Naive thymus-derived CD4-positive, alpha-beta T cell (primary cell): ENCODE results near the gene DOCK3. TPM values are rescaled to one million over a fixed set of nuclear protein-coding genes. Genes with fewer than 3 reads are reported as not detected.
"Not testable (repeated sequence)": the region's sequence is repeated elsewhere in the genome, so short reads cannot be mapped to it uniquely, and the experiment has no call there.

Experiments used
- ATAC-seq: fragments of 150-1000 bp; cut with Tn5 transposase; 2 replicates; pipeline ENCODE4 v1.10.0; 2021; ENCODE audit warnings: mild to moderate bottlenecking, moderate library complexity
- CTCF ChIA-PET: fragments of 350-600 bp; sonication (Branson Sonifier 250); formaldehyde crosslinking; loops from one replicate; lab custom pipeline; 2021; ENCODE audit warnings: antibody characterized with exemption; lab: Charles Lee
- POLR2A ChIA-PET: fragments of 350-600 bp; sonication (Branson Sonifier 250); formaldehyde crosslinking; loops from one replicate; lab custom pipeline; 2021; ENCODE audit warnings: antibody characterized with exemption, inconsistent platforms; lab: Charles Lee
- DNase-seq, 9 donors: peaks; one replicate each; pipeline versions ENCODE4 v3.0.0 to v3.0.0-alpha.2; 2020 to 2022; ENCODE audit warnings: mixed read lengths in 1 of 9
- H3K27ac ChIP-seq: one replicate; pipeline ENCODE4 v1.7.0; 2013; ENCODE audit warnings: mild to moderate bottlenecking, low read depth, low read length, moderate library complexity
- H3K27me3 ChIP-seq, 2 donors: one replicate each; pipeline ENCODE4 v1.7.0; 2013; ENCODE audit warnings: low read length in 2 of 2, mild to moderate bottlenecking in 2 of 2, moderate library complexity in 2 of 2; ENCODE audit not compliant: control insufficient read depth in 2 of 2, insufficient read depth in 2 of 2
- H3K36me3 ChIP-seq, 3 experiments: 1 replicate in 2 of 3; 2 replicates in 1 of 3; pipeline ENCODE4 v1.7.0; 2013; ENCODE audit warnings: low read length in 3 of 3, mild to moderate bottlenecking in 3 of 3, moderate library complexity in 1 of 3; ENCODE audit not compliant: insufficient read depth in 3 of 3, control insufficient read depth in 2 of 3
- H3K4me1 ChIP-seq, 2 donors: one replicate each; pipeline ENCODE4 v1.7.0; 2013; ENCODE audit warnings: low read length in 2 of 2, mild to moderate bottlenecking in 2 of 2, moderate library complexity in 1 of 2; ENCODE audit not compliant: control insufficient read depth in 2 of 2, insufficient read depth in 2 of 2
- H3K4me3 ChIP-seq: 2 replicates; pipeline ENCODE4 v1.7.0; 2013; ENCODE audit warnings: mild to moderate bottlenecking, low read length
- H3K9me3 ChIP-seq, 3 experiments: 1 replicate in 2 of 3; 2 replicates in 1 of 3; pipeline ENCODE4 v1.7.0; 2013; ENCODE audit warnings: low read length in 3 of 3; ENCODE audit not compliant: control insufficient read depth in 2 of 3
- H3K27ac Mint-ChIP-seq, 9 donors: one replicate each; pipeline ENCODE4 v1.8.0; 2020 to 2022; ENCODE audit warnings: mixed read lengths in 9 of 9, mild to moderate bottlenecking in 8 of 9, moderate library complexity in 5 of 9, inconsistent platforms in 2 of 9
- H3K27me3 Mint-ChIP-seq, 5 donors: one replicate each; pipeline ENCODE4 v1.8.0; 2021 to 2022; ENCODE audit warnings: mixed read lengths in 5 of 5, mild to moderate bottlenecking in 1 of 5
- H3K36me3 Mint-ChIP-seq, 5 donors: one replicate each; pipeline ENCODE4 v1.8.0; 2020 to 2022; ENCODE audit warnings: mixed read lengths in 5 of 5, mild to moderate bottlenecking in 3 of 5, inconsistent platforms in 1 of 5
- H3K4me1 Mint-ChIP-seq, 7 donors: one replicate each; pipeline ENCODE4 v1.8.0; 2020 to 2022; ENCODE audit warnings: mixed read lengths in 7 of 7, mild to moderate bottlenecking in 3 of 7, inconsistent platforms in 1 of 7
- H3K4me3 Mint-ChIP-seq, 10 donors: one replicate each; pipeline ENCODE4 v1.8.0; 2020 to 2022; ENCODE audit warnings: mild to moderate bottlenecking in 10 of 10, mixed read lengths in 10 of 10, moderate library complexity in 6 of 10, inconsistent platforms in 2 of 10
- H3K9me3 Mint-ChIP-seq, 11 donors: one replicate each; pipeline ENCODE4 v1.8.0; 2020 to 2022; ENCODE audit warnings: mixed read lengths in 11 of 11, mild to moderate bottlenecking in 4 of 11, inconsistent platforms in 1 of 11, moderate library complexity in 1 of 11
- intact Hi-C, 2 donors: fragments of 100-400 bp; cut with micrococcal nuclease; formaldehyde crosslinking; loops; one replicate each; pipeline ENCODE4 v1.15.1; 2023
- polyA plus RNA-seq, 2 donors: library from polyadenylated mRNA; unstranded; fragments of 300-500 nt; fragmentation: Illumina TruSeq; gene quantifications; one replicate each; pipeline ENCODE4 v1.2.3, GENCODE V29; 2021
- total RNA-seq, 6 experiments: library from RNA in 5 of 6; stranded (reverse) in 5 of 6; gene quantifications; 1 replicate in 5 of 6; 2 replicates in 1 of 6; pipeline ENCODE4 v1.2.3 and lab custom pipeline; 2021 to 2026

Gene DOCK3
- total and polyA plus RNA-seq, 7 experiments from 2014 or later, result 0.19 to 2.9 (median 1.5) TPM

DNA sequence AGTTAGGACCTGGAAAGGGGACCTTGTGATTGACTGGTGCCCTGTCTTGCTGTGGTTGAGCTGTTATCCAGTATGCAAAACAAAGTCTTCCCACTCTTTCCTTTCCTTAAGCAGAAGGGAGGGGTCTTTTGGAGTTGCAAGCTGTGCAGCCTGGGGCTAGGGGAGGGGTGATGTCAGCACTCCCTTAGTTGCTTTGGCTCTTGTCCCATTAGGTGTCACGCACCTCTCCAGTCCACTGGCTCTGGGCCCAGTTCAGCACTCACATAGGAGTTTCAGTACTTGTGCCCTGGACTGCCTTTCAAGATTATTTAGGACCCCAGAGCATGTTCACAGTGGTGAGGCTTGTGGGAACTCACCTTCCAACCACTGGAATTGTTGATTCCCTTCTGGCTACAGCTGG lies 238.5 kb downstream of the DOCK3 start:
- Mint-ChIP-seq H3K9me3 (peaks cover 0 to 10% (median 2%) of the 10 kb centered on the region in 11 donors), H3K4me3 (no peak overlapping the region), H3K27me3 (peaks cover 0 to 29% (median 9%) of the 10 kb centered on the region in 5 donors), H3K36me3 (peaks cover 0 to 14% (median 0%) of the 10 kb centered on the region in 5 donors), H3K27ac (no peak overlapping the region), H3K4me1 (no peaks in the 10 kb centered on the region)
- ATAC-seq (no peak), DNase-seq (no peak)
- Histone ChIP-seq H3K4me3 (no peak overlapping the region), H3K36me3 (no peaks in the 10 kb centered on the region), H3K9me3 (no peaks in the 10 kb centered on the region), H3K27me3 (no peaks in the 10 kb centered on the region), H3K27ac (no peak overlapping the region), H3K4me1 (no peaks in the 10 kb centered on the region)
- ChIA-PET CTCF (no interaction called here), POLR2A (no interaction called here)
- intact Hi-C loops, result no loop called here

DNA sequence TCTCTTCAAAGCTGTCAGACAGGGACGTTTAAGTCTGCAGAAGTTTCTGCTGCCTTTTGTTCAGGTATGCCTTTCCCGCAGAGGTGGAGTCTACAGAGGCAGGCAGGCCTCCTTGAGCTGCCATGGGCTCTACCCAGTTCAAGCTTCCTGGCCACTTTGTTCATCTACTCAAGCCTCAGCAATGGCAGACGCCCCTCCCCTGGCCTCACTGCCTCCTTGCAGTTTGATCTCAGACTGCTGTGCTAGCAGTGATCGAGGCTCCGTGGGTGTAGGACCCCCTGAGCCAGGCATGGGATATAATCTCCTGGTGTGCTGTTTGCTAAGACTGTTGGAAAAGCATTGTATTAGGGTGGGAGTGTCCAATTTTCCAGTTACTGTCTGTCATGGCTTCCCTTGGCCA lies 247.3 kb downstream of the DOCK3 start:
- H3K36me3 Mint-ChIP-seq, DNase-seq, H3K4me1 ChIP-seq, intact Hi-C loops, H3K27me3 ChIP-seq, H3K36me3 ChIP-seq, H3K27ac Mint-ChIP-seq, ATAC-seq, CTCF ChIA-PET, H3K27ac ChIP-seq, H3K9me3 ChIP-seq, H3K4me3 Mint-ChIP-seq, H3K4me3 ChIP-seq, POLR2A ChIA-PET: not testable (repeated sequence)
- Mint-ChIP-seq H3K27me3 (peaks cover 5 to 16% (median 13%) of the 10 kb centered on the region in 5 donors), H3K4me1 (peaks cover 4 to 12% (median 10%) of the 10 kb centered on the region in 7 donors), H3K9me3 (peaks cover 0 to 20% (median 9%) of the 10 kb centered on the region in 11 donors)

DNA sequence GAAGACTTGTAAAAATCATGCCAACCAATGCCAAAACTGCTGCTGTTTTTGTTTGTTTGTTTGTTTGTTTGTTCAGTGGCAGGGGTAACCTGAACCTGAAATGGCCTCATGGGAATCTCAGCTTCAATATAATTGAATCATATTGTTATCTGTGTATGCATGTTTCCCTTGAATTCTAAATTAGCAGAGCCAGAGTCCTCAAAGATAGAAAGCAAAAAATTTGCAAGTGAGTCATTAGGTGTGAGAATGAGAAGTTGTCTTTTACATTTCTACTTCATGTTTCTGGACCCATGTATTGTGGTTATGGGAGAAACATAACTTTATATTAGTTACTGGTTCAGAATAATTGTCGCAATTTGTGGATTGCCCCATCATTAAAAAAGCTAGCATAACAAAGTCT lies 249.2 kb downstream of the DOCK3 start:
- H3K27me3 Mint-ChIP-seq, result peaks cover 5 to 15% (median 13%) of the 10 kb centered on the region in 5 donors
- Histone ChIP-seq H3K9me3 (no peaks in the 10 kb centered on the region), H3K4me3 (no peak overlapping the region), H3K27ac (no peak overlapping the region), H3K4me1 (peaks cover 0 to 8% of the 10 kb centered on the region in 2 donors), H3K36me3 (no peaks in the 10 kb centered on the region), H3K27me3 (no peaks in the 10 kb centered on the region)
- ATAC-seq (no peak), DNase-seq (no peak)
- H3K4me1 Mint-ChIP-seq, result peaks cover 4 to 16% (median 10%) of the 10 kb centered on the region in 7 donors
- peaks cover 0 to 13% (median 5%) of the 10 kb centered on the region in 11 donors for H3K9me3 Mint-ChIP-seq
- POLR2A ChIA-PET, result no interaction called here
- CTCF ChIA-PET, result interaction anchor here (0.5 kb wide), 1 partner anchor 438 kb away, joined by 3 read pairs; no protein-coding TSS in a partner anchor
- H3K4me3 Mint-ChIP-seq, result no peak overlapping the region
- intact Hi-C loops, result no loop called here
- peaks cover 0 to 6% (median 4%) of the 10 kb centered on the region in 5 donors for H3K36me3 Mint-ChIP-seq
- H3K27ac Mint-ChIP-seq, result no peak overlapping the region

DNA sequence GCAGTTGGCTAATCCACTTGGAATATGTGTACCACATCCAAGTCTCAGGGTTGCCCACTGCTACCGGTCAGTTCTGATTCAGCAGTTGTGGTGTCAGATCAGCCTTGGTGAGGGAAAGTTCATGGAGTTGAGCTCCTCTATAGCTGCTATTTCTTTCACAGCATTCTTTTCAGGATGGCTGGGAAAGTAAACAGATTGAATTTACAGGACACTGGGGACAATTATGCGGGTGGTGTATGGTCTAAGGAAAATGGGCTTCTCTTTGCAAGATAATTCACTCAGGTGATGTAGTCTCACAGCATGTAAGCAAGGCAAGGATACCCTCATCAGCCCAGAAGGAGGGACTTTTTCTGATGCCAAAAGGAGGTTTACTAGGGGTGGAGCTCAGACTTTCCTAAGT lies 249.9 kb downstream of the DOCK3 start:
- intact Hi-C loops, result no loop called here
- POLR2A ChIA-PET, result no interaction called here
- H3K4me3 ChIP-seq, result no peak overlapping the region
- peaks cover 0 to 8% of the 10 kb centered on the region in 2 donors for H3K4me1 ChIP-seq
- CTCF ChIA-PET, result no interaction called here
- Mint-ChIP-seq H3K27me3 (peaks cover 2 to 17% (median 7%) of the 10 kb centered on the region in 5 donors), H3K9me3 (peaks cover 0 to 8% (median 3%) of the 10 kb centered on the region in 11 donors), H3K4me3 (no peak overlapping the region), H3K36me3 (peaks cover 0 to 6% (median 4%) of the 10 kb centered on the region in 5 donors), H3K27ac (no peak overlapping the region), H3K4me1 (peaks cover 4 to 16% (median 10%) of the 10 kb centered on the region in 7 donors)
- no peaks in the 10 kb centered on the region for H3K27me3 ChIP-seq
- no peak for ATAC-seq
- H3K36me3 ChIP-seq, result no peaks in the 10 kb centered on the region
- no peak overlapping the region for H3K27ac ChIP-seq
- DNase-seq, result no peak
- H3K9me3 ChIP-seq, result no peaks in the 10 kb centered on the region

DNA sequence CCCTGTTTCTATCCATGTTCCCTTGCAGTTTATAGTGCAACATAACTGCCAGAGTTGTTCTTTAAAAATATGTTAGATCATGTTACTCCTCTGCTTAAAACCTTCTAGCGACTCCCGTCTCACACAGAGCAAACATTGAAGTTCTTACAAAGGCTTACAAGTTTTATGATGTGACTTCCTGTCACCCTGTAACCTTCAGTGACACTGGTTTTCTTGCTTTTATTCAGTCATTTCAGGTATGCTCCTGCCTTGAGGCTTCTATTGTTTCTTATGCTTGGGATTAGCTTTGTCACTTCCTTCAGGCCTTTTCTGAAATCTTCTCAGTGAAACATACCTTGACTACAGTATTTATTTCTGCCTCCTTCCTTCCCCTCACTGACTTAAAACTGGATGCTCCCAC lies 252.1 kb downstream of the DOCK3 start:
- H3K9me3 ChIP-seq, result no peaks in the 10 kb centered on the region
- ChIA-PET CTCF (no interaction called here), POLR2A (no interaction called here)
- Mint-ChIP-seq H3K9me3 (peaks cover 0 to 6% (median 1%) of the 10 kb centered on the region in 11 donors), H3K4me3 (peak overlapping the region in 3 of 10 donors; percentile 12 to 58 (median 35)), H3K4me1 (peaks cover 4 to 16% (median 10%) of the 10 kb centered on the region in 7 donors), H3K27ac (peak overlapping the region in 6 of 9 donors; percentile 6 to 81 (median 32)), H3K27me3 (peaks cover 0 to 18% (median 7%) of the 10 kb centered on the region in 5 donors), H3K36me3 (peaks cover 0 to 6% (median 4%) of the 10 kb centered on the region in 5 donors)
- H3K4me3 ChIP-seq, result no peak overlapping the region
- no peaks in the 10 kb centered on the region for H3K27me3 ChIP-seq
- ATAC-seq (peak; percentile 40), DNase-seq (peak in 4 of 9 donors; percentile 10 to 30 (median 19))
- peak overlapping the region; percentile 19 for H3K27ac ChIP-seq
- no peaks in the 10 kb centered on the region for H3K36me3 ChIP-seq
- intact Hi-C loops, result no loop called here
- peaks cover 0 to 8% of the 10 kb centered on the region in 2 donors for H3K4me1 ChIP-seq

DNA sequence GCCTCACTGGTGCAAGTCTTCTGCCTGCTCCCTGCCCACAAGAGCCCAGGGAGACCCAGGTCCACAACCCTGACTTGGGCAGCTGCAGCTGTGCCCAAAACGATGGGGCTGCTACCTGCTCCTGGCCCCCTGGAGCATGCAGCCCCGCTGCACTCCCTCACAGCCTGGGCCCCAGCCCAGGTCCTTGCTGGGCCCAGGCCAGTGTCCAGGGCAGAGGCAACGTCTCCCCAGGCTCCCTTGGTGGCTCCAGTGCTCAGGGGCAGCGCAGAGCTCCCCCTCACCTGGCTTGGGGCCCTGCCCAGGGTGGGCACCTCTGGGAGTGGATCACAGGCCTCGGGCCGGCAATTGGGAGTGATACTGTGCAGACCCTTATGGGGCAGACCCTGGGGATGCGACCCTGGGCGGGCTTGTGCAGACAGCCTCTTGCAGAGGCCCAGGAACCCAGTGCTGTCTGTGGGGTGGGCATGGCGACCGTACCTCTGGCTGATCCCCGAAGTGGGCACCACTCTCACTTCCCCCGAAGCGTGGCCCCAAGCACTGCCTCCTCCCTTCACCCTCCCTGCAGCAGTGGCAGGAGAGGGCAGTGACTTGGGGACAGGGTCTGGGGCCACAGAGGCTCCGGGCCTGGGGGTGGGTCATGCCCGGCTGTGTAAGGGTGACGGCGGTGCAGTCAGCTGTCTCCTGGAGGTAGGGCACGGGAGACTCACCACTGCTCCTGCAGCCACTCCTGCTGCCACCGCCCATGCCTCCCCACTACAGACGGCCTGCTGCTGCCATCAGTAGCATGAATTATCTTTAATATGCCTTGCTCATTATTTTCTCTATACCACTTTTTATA lies 255.9 kb downstream of the DOCK3 start:
- peak overlapping the region in 1 of 9 donors; percentile 19 for H3K27ac Mint-ChIP-seq
- Histone ChIP-seq H3K27me3 (no peaks in the 10 kb centered on the region), H3K36me3 (no peaks in the 10 kb centered on the region), H3K4me1 (peaks cover 0 to 8% of the 10 kb centered on the region in 2 donors), H3K4me3 (no peak overlapping the region), H3K27ac (no peak overlapping the region), H3K9me3 (peaks cover 0 to 6% (median 0%) of the 10 kb centered on the region in 3 experiments)
- ChIA-PET POLR2A (no interaction called here), CTCF (no interaction called here)
- intact Hi-C loops, result no loop called here
- ATAC-seq (no peak), DNase-seq (no peak)
- H3K27me3 Mint-ChIP-seq, result peaks cover 0 to 22% (median 11%) of the 10 kb centered on the region in 5 donors
- peaks cover 4 to 16% (median 10%) of the 10 kb centered on the region in 7 donors for H3K4me1 Mint-ChIP-seq
- H3K4me3 Mint-ChIP-seq, result no peak overlapping the region
- H3K9me3 Mint-ChIP-seq, result peaks cover 2 to 13% (median 6%) of the 10 kb centered on the region in 11 donors
- peaks cover 2 to 17% (median 5%) of the 10 kb centered on the region in 5 donors for H3K36me3 Mint-ChIP-seq
